OCI-LY3 (cell line): ENCODE data around the gene KDM1B.

Source experiments
- H2AFZ ChIP-seq: fragments of 200-600, 300-600 bp; shearing (Covaris generic); 2 replicates; pipeline ENCODE4 v1.6.0; 2014; ENCODE audit warnings: antibody characterized with exemption, low read depth, low read length
- H3K27ac ChIP-seq: fragments of 200-600, 300-600 bp; sonication (generic); 2 replicates; pipeline ENCODE4 v1.5.1; 2014; ENCODE audit warnings: mild to moderate bottlenecking, low read length, moderate library complexity, mixed read lengths
- H3K27me3 ChIP-seq: fragments of 200-600, 300-600 bp; sonication (generic); 2 replicates; pipeline ENCODE4 v1.6.1; 2014; ENCODE audit warnings: low read depth, low read length, mixed read lengths
- H3K36me3 ChIP-seq: fragments of 200-600, 300-600 bp; sonication (generic); replicated peaks from 2 replicates; pipeline ENCODE3; 2014; ENCODE audit warnings: low read depth, low read length, mixed read lengths
- H3K4me1 ChIP-seq: fragments of 300-600, 200-600 bp; sonication (generic); 2 replicates; pipeline ENCODE4 v1.6.1; 2014; ENCODE audit warnings: low read length, mixed read lengths
- H3K4me2 ChIP-seq: fragments of 200-600, 300-600 bp; sonication (generic); 2 replicates; pipeline ENCODE4 v1.6.1; 2014; ENCODE audit warnings: low read length, mixed read lengths
- H3K4me3 ChIP-seq: fragments of 300-600, 200-600 bp; sonication (generic); 2 replicates; pipeline ENCODE4 v1.5.1; 2014; ENCODE audit warnings: antibody characterized with exemption, mild to moderate bottlenecking, low read length, moderate library complexity
- H3K79me2 ChIP-seq: fragments of 300-600, 200-600 bp; shearing (Covaris generic); 2 replicates; pipeline ENCODE4 v1.6.1; 2014; ENCODE audit warnings: mild to moderate bottlenecking, low read length, mixed read lengths
- H3K9ac ChIP-seq: fragments of 300-600, 200-600 bp; shearing (Covaris generic); 2 replicates; pipeline ENCODE4 v1.6.0; 2014; ENCODE audit warnings: mild to moderate bottlenecking, low read length, moderate library complexity
- H3K9me3 ChIP-seq: fragments of 200-600, 300-600 bp; shearing (Covaris generic); 2 replicates; pipeline ENCODE4 v1.6.1; 2014; ENCODE audit warnings: low read length, mixed read lengths; ENCODE audit not compliant: insufficient read depth
- H4K20me1 ChIP-seq: fragments of 200-600, 300-600 bp; sonication (generic); 2 replicates; pipeline ENCODE4 v1.6.1; 2016; ENCODE audit warnings: low read length, mixed read lengths; ENCODE audit not compliant: insufficient read depth
- CTCF ChIP-seq: fragments of 200-600, 300-600 bp; sonication (generic); IDR thresholded peaks from 2 replicates; pipeline ENCODE4 v1.5.1; 2014; ENCODE audit warnings: antibody characterized with exemption, low read length, low read depth
- EZH2phosphoT487 ChIP-seq: fragments of 200-600 bp; shearing (Covaris generic); IDR thresholded peaks from 2 replicates; pipeline ENCODE4 v1.6.1; 2018; ENCODE audit warnings: antibody characterized with exemption, mixed run types, low read depth

KDM1B gene

DNA sequence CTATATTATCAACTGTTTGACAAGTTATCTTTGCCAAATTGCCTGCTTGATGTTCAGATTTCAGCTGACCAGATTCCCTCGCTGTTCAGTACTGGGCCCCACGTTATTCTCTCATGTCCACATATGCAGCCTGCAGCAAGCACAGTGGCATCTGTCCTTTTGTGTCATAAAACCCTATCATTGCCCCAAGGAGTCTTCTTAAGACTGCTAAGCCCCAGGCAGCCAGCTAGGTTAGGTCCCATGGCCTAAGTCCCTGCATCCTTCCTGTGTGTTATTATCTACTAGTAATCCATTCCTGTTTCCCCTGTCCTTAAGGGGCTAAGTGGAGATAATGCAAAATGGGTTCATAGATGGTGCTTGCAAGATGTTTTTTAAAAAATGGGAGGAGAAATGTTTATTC is 7.2 kb downstream of the KDM1B start:
- no peak overlapping the region for H3K27ac ChIP-seq
- no peaks in the 10 kb centered on the region for H3K27me3 ChIP-seq
- H3K36me3 ChIP-seq: peaks cover 7% of the 10 kb centered on the region
- no peak overlapping the region for H3K4me3 ChIP-seq
- no peaks in the 10 kb centered on the region for H3K4me1 ChIP-seq
- no peak overlapping the region for H2AFZ ChIP-seq
- H3K4me2 ChIP-seq: no peak overlapping the region
- H3K9me3 ChIP-seq: no peaks in the 10 kb centered on the region
- H3K79me2 ChIP-seq: no peaks in the 10 kb centered on the region
- TF ChIP-seq EZH2phosphoT487: no peak
- no peak for TF ChIP-seq CTCF
- H3K9ac ChIP-seq: no peak overlapping the region
- no peaks in the 10 kb centered on the region for H4K20me1 ChIP-seq

DNA sequence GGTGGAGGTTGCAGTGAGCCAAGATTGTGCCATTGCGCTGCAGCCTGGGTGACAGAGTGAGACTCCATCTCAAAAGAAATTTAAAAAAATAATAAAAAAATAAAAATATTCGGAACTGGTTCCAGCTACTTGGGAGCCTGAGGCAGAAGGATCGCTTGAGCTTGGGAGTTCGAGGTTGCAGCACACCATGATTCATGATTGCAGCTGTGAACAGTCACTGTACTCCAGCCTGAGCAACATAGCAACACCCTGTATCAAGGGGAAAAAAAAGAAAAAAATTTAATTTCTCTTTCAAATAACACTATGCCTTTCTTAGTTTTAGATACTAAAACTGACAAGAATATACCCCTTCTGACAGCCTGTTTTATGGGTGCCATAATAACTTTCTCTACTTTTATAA is 10.5 kb downstream of the KDM1B start:
- Histone ChIP-seq H2AFZ (no peak overlapping the region), H3K4me1 (no peaks in the 10 kb centered on the region), H4K20me1 (no peaks in the 10 kb centered on the region), H3K9me3 (no peaks in the 10 kb centered on the region), H3K9ac (no peak overlapping the region), H3K27ac (no peak overlapping the region), H3K4me3 (no peak overlapping the region), H3K4me2 (no peak overlapping the region), H3K79me2 (no peaks in the 10 kb centered on the region), H3K27me3 (no peaks in the 10 kb centered on the region), H3K36me3 (peaks cover 14% of the 10 kb centered on the region)
- TF ChIP-seq EZH2phosphoT487 (no peak), CTCF (no peak)

GRCh38 chr6:18166312-18167036 is 11.3 kb downstream of the KDM1B start:
- H3K79me2 ChIP-seq: no peaks in the 10 kb centered on the region
- H2AFZ ChIP-seq: no peak overlapping the region
- TF ChIP-seq CTCF (no peak), EZH2phosphoT487 (no peak)
- no peaks in the 10 kb centered on the region for H3K27me3 ChIP-seq
- H3K4me3 ChIP-seq: no peak overlapping the region
- no peaks in the 10 kb centered on the region for H4K20me1 ChIP-seq
- H3K4me2 ChIP-seq: no peak overlapping the region
- H3K9ac ChIP-seq: no peak overlapping the region
- H3K27ac ChIP-seq: no peak overlapping the region
- H3K36me3 ChIP-seq: peaks cover 14% of the 10 kb centered on the region
- no peaks in the 10 kb centered on the region for H3K4me1 ChIP-seq
- H3K9me3 ChIP-seq: no peaks in the 10 kb centered on the region

DNA sequence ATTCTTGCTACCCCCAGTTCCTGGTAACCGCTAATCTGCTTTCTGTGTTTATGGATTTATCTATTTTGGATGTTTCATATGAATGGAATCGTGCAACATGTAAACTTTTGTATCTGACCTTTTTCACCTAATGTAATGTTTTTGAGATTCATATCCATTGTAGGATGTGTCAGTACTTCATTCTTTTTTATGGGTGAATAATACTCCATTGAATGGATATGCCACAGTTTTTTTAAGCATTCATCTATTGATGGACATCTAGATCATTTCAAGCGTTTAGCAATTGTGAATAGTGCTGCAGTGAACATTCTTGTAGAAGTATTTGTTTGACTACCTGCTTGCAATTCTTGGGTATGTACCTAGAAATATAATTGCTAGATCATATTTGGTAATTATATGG is 13.0 kb downstream of the KDM1B start:
- H4K20me1 ChIP-seq: no peaks in the 10 kb centered on the region
- H3K4me2 ChIP-seq: no peak overlapping the region
- no peak overlapping the region for H3K9ac ChIP-seq
- H3K4me3 ChIP-seq: no peak overlapping the region
- no peak overlapping the region for H2AFZ ChIP-seq
- peaks cover 14% of the 10 kb centered on the region for H3K36me3 ChIP-seq
- TF ChIP-seq EZH2phosphoT487: no peak
- TF ChIP-seq CTCF: no peak
- H3K27me3 ChIP-seq: no peaks in the 10 kb centered on the region
- H3K79me2 ChIP-seq: no peaks in the 10 kb centered on the region
- no peaks in the 10 kb centered on the region for H3K4me1 ChIP-seq
- no peaks in the 10 kb centered on the region for H3K9me3 ChIP-seq
- H3K27ac ChIP-seq: no peak overlapping the region
